ENCODE data around the gene DLG1. TPM values are rescaled to one million over a fixed set of nuclear protein-coding genes. Genes with fewer than 3 reads are reported as not detected.
A peak's percentile ranks its signal among the peaks of the same experiment; 100 is the strongest.

DLG1 gene
- total and polyA plus RNA-seq, 2 donors, result 37.6 to 40.4 TPM

- peaks cover 0 to 3% of the 10 kb centered on the region in 2 donors for H3K36me3 ChIP-seq (ENCODE audit: control insufficient read depth in 2 of 2, insufficient read depth in 2 of 2, low read length in 1 of 2)
- H3K27me3 ChIP-seq (ENCODE audit: control insufficient read depth in 2 of 2, insufficient read depth in 1 of 2, low read length in 1 of 2), result peaks cover 0 to 9% of the 10 kb centered on the region in 2 donors
- H3K4me3 ChIP-seq (ENCODE audit: low read length in 2 of 2), result peak overlapping the region in 1 of 2 donors; percentile 13
- peak overlapping the region; percentile 74 to 75 for H3K27ac ChIP-seq (ENCODE audit: low read depth in 1 of 2, low read length in 1 of 2)
- peak in 1 of 9 donors; percentile 35 for DNase-seq (ENCODE audit: low read depth in 6 of 9, low spot score in 9 of 9)
- peaks cover 0 to 9% of the 10 kb centered on the region in 2 donors for H3K9me3 ChIP-seq (ENCODE audit: control insufficient read depth in 2 of 2, insufficient read depth in 1 of 2, low read length in 1 of 2)
- 95% methylated on average over 20 of the region's 20 CpGs for WGBS
- H3K4me1 ChIP-seq (ENCODE audit: control insufficient read depth in 2 of 2, insufficient read depth in 2 of 2, low read length in 2 of 2), result peaks cover 24 to 51% of the 10 kb centered on the region in 2 donors
Measured at GRCh38 chr3:197001106-197001971, 297.1 kb downstream of the DLG1 start.

GRCh38 chr3:197000211-197000610 lies 298.2 kb downstream of the DLG1 start:
- no peak for DNase-seq (ENCODE audit: low read depth in 6 of 9, low spot score in 9 of 9)
- no peak overlapping the region for H3K27ac ChIP-seq (ENCODE audit: low read depth in 1 of 2, low read length in 1 of 2)
- H3K4me1 ChIP-seq (ENCODE audit: control insufficient read depth in 2 of 2, insufficient read depth in 2 of 2, low read length in 2 of 2), result peaks cover 34 to 62% of the 10 kb centered on the region in 2 donors
- H3K36me3 ChIP-seq (ENCODE audit: control insufficient read depth in 2 of 2, insufficient read depth in 2 of 2, low read length in 1 of 2), result peaks cover 0 to 3% of the 10 kb centered on the region in 2 donors
- no peak overlapping the region for H3K4me3 ChIP-seq (ENCODE audit: low read length in 2 of 2)
- WGBS, result 96% methylated on average over 5 of the region's 5 CpGs
- H3K27me3 ChIP-seq (ENCODE audit: control insufficient read depth in 2 of 2, insufficient read depth in 1 of 2, low read length in 1 of 2), result peaks cover 0 to 9% of the 10 kb centered on the region in 2 donors
- H3K9me3 ChIP-seq (ENCODE audit: control insufficient read depth in 2 of 2, insufficient read depth in 1 of 2, low read length in 1 of 2), result peaks cover 0 to 9% of the 10 kb centered on the region in 2 donors

GRCh38 chr3:196998966-196999760 lies 299.2 kb downstream of the DLG1 start:
- no peak overlapping the region for H3K27ac ChIP-seq (ENCODE audit: low read depth in 1 of 2, low read length in 1 of 2)
- peaks cover 31 to 62% of the 10 kb centered on the region in 2 donors for H3K4me1 ChIP-seq (ENCODE audit: control insufficient read depth in 2 of 2, insufficient read depth in 2 of 2, low read length in 2 of 2)
- H3K4me3 ChIP-seq (ENCODE audit: low read length in 2 of 2), result no peak overlapping the region
- WGBS, result 93% methylated on average over 21 of the region's 21 CpGs
- no peak for DNase-seq (ENCODE audit: low read depth in 6 of 9, low spot score in 9 of 9)
- peaks cover 0 to 3% of the 10 kb centered on the region in 2 donors for H3K36me3 ChIP-seq (ENCODE audit: control insufficient read depth in 2 of 2, insufficient read depth in 2 of 2, low read length in 1 of 2)
- peaks cover 0 to 9% of the 10 kb centered on the region in 2 donors for H3K9me3 ChIP-seq (ENCODE audit: control insufficient read depth in 2 of 2, insufficient read depth in 1 of 2, low read length in 1 of 2)
- peaks cover 0 to 8% of the 10 kb centered on the region in 2 donors for H3K27me3 ChIP-seq (ENCODE audit: control insufficient read depth in 2 of 2, insufficient read depth in 1 of 2, low read length in 1 of 2)

- peak overlapping the region in 1 of 2 donors; percentile 90 for H3K27ac ChIP-seq (ENCODE audit: low read depth in 1 of 2, low read length in 1 of 2)
Measured at GRCh38 chr3:196997311-196997710, 301.1 kb downstream of the DLG1 start.

GRCh38 chr3:196996454-196997265 lies 301.8 kb downstream of the DLG1 start:
- 79% methylated on average over 17 of the region's 17 CpGs for WGBS

More at GRCh38 chr3:196997311-196997710, 301.1 kb downstream of the DLG1 start:
- Histone ChIP-seq H3K9me3 (ENCODE audit: control insufficient read depth in 2 of 2, insufficient read depth in 1 of 2, low read length in 1 of 2) (peaks cover 0 to 9% of the 10 kb centered on the region in 2 donors), H3K27me3 (ENCODE audit: control insufficient read depth in 2 of 2, insufficient read depth in 1 of 2, low read length in 1 of 2) (no peaks in the 10 kb centered on the region), H3K4me3 (ENCODE audit: low read length in 2 of 2) (no peak overlapping the region), H3K36me3 (ENCODE audit: control insufficient read depth in 2 of 2, insufficient read depth in 2 of 2, low read length in 1 of 2) (peaks cover 0 to 3% of the 10 kb centered on the region in 2 donors), H3K4me1 (ENCODE audit: control insufficient read depth in 2 of 2, insufficient read depth in 2 of 2, low read length in 2 of 2) (peaks cover 26 to 58% of the 10 kb centered on the region in 2 donors)
- no peak for DNase-seq (ENCODE audit: low read depth in 6 of 9, low spot score in 9 of 9)
- 98% methylated on average over 15 of the region's 15 CpGs for WGBS

GRCh38 chr3:196995646-196996355 lies 302.6 kb downstream of the DLG1 start:
- peak overlapping the region; percentile 66 to 90 for H3K27ac ChIP-seq (ENCODE audit: low read depth in 1 of 2, low read length in 1 of 2)

More at GRCh38 chr3:196996454-196997265, 301.8 kb downstream of the DLG1 start:
- peaks cover 0 to 3% of the 10 kb centered on the region in 2 donors for H3K36me3 ChIP-seq (ENCODE audit: control insufficient read depth in 2 of 2, insufficient read depth in 2 of 2, low read length in 1 of 2)
- peaks cover 26 to 52% of the 10 kb centered on the region in 2 donors for H3K4me1 ChIP-seq (ENCODE audit: control insufficient read depth in 2 of 2, insufficient read depth in 2 of 2, low read length in 2 of 2)
- peak in 1 of 9 donors; percentile 37 for DNase-seq (ENCODE audit: low read depth in 6 of 9, low spot score in 9 of 9)
- H3K27me3 ChIP-seq (ENCODE audit: control insufficient read depth in 2 of 2, insufficient read depth in 1 of 2, low read length in 1 of 2), result no peaks in the 10 kb centered on the region
- no peak overlapping the region for H3K4me3 ChIP-seq (ENCODE audit: low read length in 2 of 2)
- H3K9me3 ChIP-seq (ENCODE audit: control insufficient read depth in 2 of 2, insufficient read depth in 1 of 2, low read length in 1 of 2), result peaks cover 0 to 9% of the 10 kb centered on the region in 2 donors
- H3K27ac ChIP-seq (ENCODE audit: low read depth in 1 of 2, low read length in 1 of 2), result peak overlapping the region in 1 of 2 donors; percentile 90

GRCh38 chr3:196995027-196995426 lies 303.4 kb downstream of the DLG1 start:
- H3K27me3 ChIP-seq (ENCODE audit: control insufficient read depth in 2 of 2, insufficient read depth in 1 of 2, low read length in 1 of 2), result no peaks in the 10 kb centered on the region
- 94% methylated on average over 19 of the region's 19 CpGs for WGBS
- H3K9me3 ChIP-seq (ENCODE audit: control insufficient read depth in 2 of 2, insufficient read depth in 1 of 2, low read length in 1 of 2), result peaks cover 0 to 9% of the 10 kb centered on the region in 2 donors

More at GRCh38 chr3:196995646-196996355, 302.6 kb downstream of the DLG1 start:
- DNase-seq (ENCODE audit: low read depth in 6 of 9, low spot score in 9 of 9), result peak in 7 of 9 donors; percentile 51 to 92 (median 77)
- Histone ChIP-seq H3K36me3 (ENCODE audit: control insufficient read depth in 2 of 2, insufficient read depth in 2 of 2, low read length in 1 of 2) (peaks cover 0 to 3% of the 10 kb centered on the region in 2 donors), H3K27me3 (ENCODE audit: control insufficient read depth in 2 of 2, insufficient read depth in 1 of 2, low read length in 1 of 2) (no peaks in the 10 kb centered on the region), H3K4me1 (ENCODE audit: control insufficient read depth in 2 of 2, insufficient read depth in 2 of 2, low read length in 2 of 2) (peaks cover 26 to 43% of the 10 kb centered on the region in 2 donors), H3K9me3 (ENCODE audit: control insufficient read depth in 2 of 2, insufficient read depth in 1 of 2, low read length in 1 of 2) (peaks cover 0 to 9% of the 10 kb centered on the region in 2 donors), H3K4me3 (ENCODE audit: low read length in 2 of 2) (no peak overlapping the region)
- 42% methylated on average over 14 of the region's 14 CpGs for WGBS

GRCh38 chr3:196994056-196994455 lies 304.4 kb downstream of the DLG1 start:
- 91% methylated on average over 16 of the region's 16 CpGs for WGBS

More at GRCh38 chr3:196995027-196995426, 303.4 kb downstream of the DLG1 start:
- Histone ChIP-seq H3K36me3 (ENCODE audit: control insufficient read depth in 2 of 2, insufficient read depth in 2 of 2, low read length in 1 of 2) (no peaks in the 10 kb centered on the region), H3K27ac (ENCODE audit: low read depth in 1 of 2, low read length in 1 of 2) (peak overlapping the region in 1 of 2 donors; percentile 90), H3K4me1 (ENCODE audit: control insufficient read depth in 2 of 2, insufficient read depth in 2 of 2, low read length in 2 of 2) (peaks cover 26 to 42% of the 10 kb centered on the region in 2 donors), H3K4me3 (ENCODE audit: low read length in 2 of 2) (no peak overlapping the region)
- DNase-seq (ENCODE audit: low read depth in 6 of 9, low spot score in 9 of 9), result no peak

More at GRCh38 chr3:196994056-196994455, 304.4 kb downstream of the DLG1 start:
- Histone ChIP-seq H3K36me3 (ENCODE audit: control insufficient read depth in 2 of 2, insufficient read depth in 2 of 2, low read length in 1 of 2) (no peaks in the 10 kb centered on the region), H3K9me3 (ENCODE audit: control insufficient read depth in 2 of 2, insufficient read depth in 1 of 2, low read length in 1 of 2) (peaks cover 0 to 6% of the 10 kb centered on the region in 2 donors), H3K27me3 (ENCODE audit: control insufficient read depth in 2 of 2, insufficient read depth in 1 of 2, low read length in 1 of 2) (no peaks in the 10 kb centered on the region), H3K4me1 (ENCODE audit: control insufficient read depth in 2 of 2, insufficient read depth in 2 of 2, low read length in 2 of 2) (peaks cover 26 to 42% of the 10 kb centered on the region in 2 donors), H3K27ac (ENCODE audit: low read depth in 1 of 2, low read length in 1 of 2) (peak overlapping the region in 1 of 2 donors; percentile 34), H3K4me3 (ENCODE audit: low read length in 2 of 2) (no peak overlapping the region)
- DNase-seq (ENCODE audit: low read depth in 6 of 9, low spot score in 9 of 9), result no peak

All from thymus (tissue), 11 donors.